ENCODE results near the gene GNMT.

GRCh38 chr6:42921801-42922200 is 38.8 kb upstream of the GNMT start:
- no peak for TF ChIP-seq CTCF (IDR thresholded peaks at IDR 0.05)
- TF ChIP-seq POLR2A (IDR thresholded peaks at IDR 0.05), result no peak
